ENCODE results near the gene TSPO. TPM values are rescaled to one million over a fixed set of nuclear protein-coding genes. Genes with fewer than 3 reads are reported as not detected.

Gene TSPO
- total RNA-seq, 4 donors from 2014 or later: 101 to 174 (median 113) TPM

DNA sequence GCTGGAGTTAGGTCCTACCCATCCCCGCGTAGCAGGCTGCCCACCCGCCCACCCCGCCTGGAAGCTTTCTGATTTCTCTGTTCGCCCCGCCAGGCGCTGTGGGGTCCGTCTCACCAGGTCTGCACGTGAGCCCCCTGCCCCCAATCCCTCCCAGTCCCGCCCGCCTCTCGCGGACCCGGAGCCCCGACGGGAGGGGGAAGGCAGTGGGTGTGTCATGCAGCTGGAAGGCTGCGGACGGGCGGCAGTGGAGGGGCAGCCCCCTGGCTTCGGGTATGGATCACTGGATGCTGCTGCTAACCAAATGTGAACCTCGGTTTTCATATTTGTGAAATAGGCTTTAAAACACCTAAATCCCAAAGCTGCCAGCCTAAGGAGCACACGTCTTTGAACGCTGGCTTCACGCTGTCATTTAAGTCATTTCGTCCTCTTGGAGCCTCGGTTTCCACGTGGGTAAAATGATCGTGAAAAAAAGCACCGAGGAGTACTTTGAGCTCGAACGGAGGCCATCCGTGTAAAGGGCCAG lies 41.4 kb upstream of the TSPO start:
- Histone ChIP-seq H3K9me3 (no peaks in the 10 kb centered on the region), H3K36me3 (no peaks in the 10 kb centered on the region), H3K4me3 (peak overlapping the region; percentile 43 to 61 (median 51)), H3K4me1 (peaks cover 0 to 12% of the 10 kb centered on the region in 2 donors), H3K27ac (no peak overlapping the region), H3K27me3 (peaks cover 37 to 58% (median 43%) of the 10 kb centered on the region in 3 donors)
- ATAC-seq (peak in 1 of 2 donors; percentile 27), DNase-seq (no peak)
- intact Hi-C loops (cut with DNase I; ENCODE audit: low total_unique reads) (no loop called here), in situ Hi-C loops (cut with MboI; ENCODE audit: low sequenced_read_pairs in 4 of 4) (no loop called here)
- no peak for TF ChIP-seq POLR2A (IDR thresholded peaks at IDR 0.05)
- TF ChIP-seq, protein P1, sequence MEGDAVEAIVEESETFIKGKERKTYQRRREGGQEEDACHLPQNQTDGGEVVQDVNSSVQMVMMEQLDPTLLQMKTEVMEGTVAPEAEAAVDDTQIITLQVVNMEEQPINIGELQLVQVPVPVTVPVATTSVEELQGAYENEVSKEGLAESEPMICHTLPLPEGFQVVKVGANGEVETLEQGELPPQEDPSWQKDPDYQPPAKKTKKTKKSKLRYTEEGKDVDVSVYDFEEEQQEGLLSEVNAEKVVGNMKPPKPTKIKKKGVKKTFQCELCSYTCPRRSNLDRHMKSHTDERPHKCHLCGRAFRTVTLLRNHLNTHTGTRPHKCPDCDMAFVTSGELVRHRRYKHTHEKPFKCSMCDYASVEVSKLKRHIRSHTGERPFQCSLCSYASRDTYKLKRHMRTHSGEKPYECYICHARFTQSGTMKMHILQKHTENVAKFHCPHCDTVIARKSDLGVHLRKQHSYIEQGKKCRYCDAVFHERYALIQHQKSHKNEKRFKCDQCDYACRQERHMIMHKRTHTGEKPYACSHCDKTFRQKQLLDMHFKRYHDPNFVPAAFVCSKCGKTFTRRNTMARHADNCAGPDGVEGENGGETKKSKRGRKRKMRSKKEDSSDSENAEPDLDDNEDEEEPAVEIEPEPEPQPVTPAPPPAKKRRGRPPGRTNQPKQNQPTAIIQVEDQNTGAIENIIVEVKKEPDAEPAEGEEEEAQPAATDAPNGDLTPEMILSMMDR (IDR thresholded peaks at IDR 0.05 in 4 of 5, conservative IDR thresholded peaks at IDR 0.05 in 1 of 5): no peak

DNA sequence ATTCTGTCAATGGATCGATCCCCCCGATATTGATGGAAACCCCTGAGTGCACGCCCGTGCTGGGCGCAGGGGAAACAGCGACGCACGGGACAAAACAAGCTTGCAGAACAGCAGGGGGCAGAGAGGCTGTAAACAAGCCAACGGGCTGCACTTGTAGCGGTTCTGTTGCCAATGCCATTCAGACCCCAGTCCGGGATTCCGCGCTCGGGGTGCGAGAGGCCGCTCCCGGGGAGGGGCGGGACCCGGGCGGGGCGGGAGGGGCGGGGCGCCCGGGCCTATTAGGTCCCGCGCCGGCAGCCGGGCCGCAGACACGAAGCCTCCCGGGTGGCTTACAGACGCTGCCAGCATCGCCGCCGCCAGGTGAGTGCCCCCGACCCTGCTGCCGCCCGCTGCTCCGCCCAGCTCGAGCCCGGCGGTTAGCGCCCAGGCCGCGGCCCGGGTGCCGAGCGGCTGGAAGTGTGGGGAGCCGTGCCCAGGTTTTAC lies 40.9 kb upstream of the TSPO start, which contains the start of gene BIK:
BIK (plus strand) TSS at position 307 of the 483 bp plus-strand sequence. CDS start 13,273 bp downstream, outside the sequence.
- in situ Hi-C loops (cut with MboI; ENCODE audit: low sequenced_read_pairs in 4 of 4) (no loop called here), intact Hi-C loops (cut with DNase I; ENCODE audit: low total_unique reads) (no loop called here)
- ATAC-seq (peak in 1 of 2 donors; percentile 31), DNase-seq (no peak)
- no peak for TF ChIP-seq POLR2A (IDR thresholded peaks at IDR 0.05)
- TF ChIP-seq, protein P1 (IDR thresholded peaks at IDR 0.05 in 4 of 5, conservative IDR thresholded peaks at IDR 0.05 in 1 of 5): no peak
- peak within 1 kb of the TSS; percentile 43 to 61 (median 51) for H3K4me3 ChIP-seq
- no peaks in the 10 kb centered on the region for H3K9me3 ChIP-seq
- no peaks in the 10 kb centered on the region for H3K36me3 ChIP-seq
- H3K4me1 ChIP-seq: peaks cover 0 to 12% of the 10 kb centered on the region in 2 donors
- no peak within 1 kb of the TSS for H3K27ac ChIP-seq
- peaks cover 37 to 58% (median 43%) of the 10 kb centered on the region in 3 donors for H3K27me3 ChIP-seq

DNA sequence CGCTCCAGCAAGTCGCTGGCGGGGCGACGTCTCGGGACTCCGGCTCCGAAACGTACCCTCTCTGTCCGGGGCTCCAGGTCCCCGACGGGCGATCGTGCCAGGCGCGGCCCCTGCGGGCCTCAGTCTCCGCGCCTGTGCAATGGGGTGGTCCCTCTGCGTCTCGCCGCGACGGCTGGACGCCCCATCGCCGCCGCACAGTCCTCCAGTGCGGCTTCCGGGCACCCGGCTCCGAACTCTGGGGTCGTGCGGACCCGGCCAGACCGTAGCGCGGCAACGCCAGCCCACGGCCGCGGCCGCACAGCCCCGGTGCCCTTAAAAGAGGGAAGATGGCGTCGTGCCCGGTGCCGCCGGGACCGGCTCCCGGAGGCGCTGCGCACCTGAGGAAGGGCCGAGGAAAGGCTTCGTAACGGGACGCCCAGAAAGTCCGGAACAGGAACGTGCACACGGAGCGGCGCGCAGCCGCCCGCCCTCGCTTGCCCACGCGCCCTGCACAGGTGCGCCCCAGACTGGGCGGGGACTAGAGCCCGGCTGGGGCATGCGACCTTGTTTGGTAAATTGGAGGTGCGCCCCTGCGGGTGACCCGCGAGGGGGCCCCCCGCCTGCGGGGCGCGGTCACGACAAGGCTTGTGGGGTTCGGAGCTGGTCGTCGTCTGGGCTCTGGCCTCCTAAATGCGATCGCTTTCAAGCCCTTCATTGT lies 40.3 kb upstream of the TSPO start:
- no peak for ATAC-seq

DNA sequence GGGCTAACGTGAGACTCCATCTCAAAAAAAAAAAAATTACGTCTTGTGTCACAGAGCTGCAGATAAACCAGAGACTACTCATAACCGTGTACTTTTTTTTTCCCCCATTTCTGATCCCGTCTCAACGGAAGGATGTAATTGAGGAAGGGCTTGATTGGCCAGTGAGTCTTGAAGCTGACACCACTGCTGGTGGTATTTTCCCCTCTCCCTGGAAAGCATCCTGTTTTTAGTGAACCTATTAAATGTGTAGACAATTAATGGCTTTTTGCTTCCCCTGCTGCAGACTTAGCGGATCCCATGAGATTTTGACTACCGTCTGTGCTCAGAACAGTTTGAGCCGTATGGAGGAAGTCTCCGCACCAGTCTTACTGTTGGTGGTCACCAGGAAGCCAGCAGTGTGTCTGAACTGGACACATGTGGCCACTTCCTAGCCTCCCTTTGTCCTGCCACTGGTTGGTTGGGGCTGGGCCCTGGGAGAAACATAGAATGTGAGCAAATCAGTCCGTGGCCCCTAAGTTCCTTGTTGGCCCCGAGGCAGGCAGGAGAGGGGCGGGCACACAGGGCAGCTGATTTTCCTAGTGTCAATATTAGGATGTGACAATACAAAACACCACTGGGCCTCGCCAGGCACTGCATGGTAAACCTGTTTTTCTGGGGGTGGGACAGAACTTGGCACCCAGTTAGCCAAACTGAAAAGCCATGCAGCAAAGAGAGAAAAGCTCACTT lies 37.7 kb upstream of the TSPO start:
- no peaks in the 10 kb centered on the region for H3K9me3 ChIP-seq

More for the DNA sequence above, 40.3 kb upstream of the TSPO start:
- Histone ChIP-seq H3K36me3 (no peaks in the 10 kb centered on the region), H3K27me3 (peaks cover 37 to 58% (median 43%) of the 10 kb centered on the region in 3 donors), H3K27ac (no peak overlapping the region), H3K9me3 (no peaks in the 10 kb centered on the region), H3K4me3 (peak overlapping the region; percentile 43 to 61 (median 51)), H3K4me1 (peaks cover 0 to 12% of the 10 kb centered on the region in 2 donors)
- DNase-seq: no peak
- no peak for TF ChIP-seq POLR2A (IDR thresholded peaks at IDR 0.05)
- intact Hi-C loops (cut with DNase I; ENCODE audit: low total_unique reads): no loop called here
- in situ Hi-C loops (cut with MboI; ENCODE audit: low sequenced_read_pairs in 4 of 4): no loop called here

More for the DNA sequence above, 37.7 kb upstream of the TSPO start:
- TF ChIP-seq, protein P1 (IDR thresholded peaks at IDR 0.05 in 4 of 5, conservative IDR thresholded peaks at IDR 0.05 in 1 of 5): no peak
- TF ChIP-seq POLR2A (IDR thresholded peaks at IDR 0.05): no peak
- Histone ChIP-seq H3K36me3 (no peaks in the 10 kb centered on the region), H3K4me3 (no peak overlapping the region), H3K4me1 (peaks cover 0 to 12% of the 10 kb centered on the region in 2 donors), H3K27me3 (peaks cover 37 to 57% (median 39%) of the 10 kb centered on the region in 3 donors), H3K27ac (no peak overlapping the region)
- intact Hi-C loops (cut with DNase I; ENCODE audit: low total_unique reads): no loop called here
- DNase-seq: no peak
- in situ Hi-C loops (cut with MboI; ENCODE audit: low sequenced_read_pairs in 4 of 4): no loop called here
- ATAC-seq: no peak
